CD4-positive, alpha-beta T cell treated with Interleukin-1 beta for 1 hour (primary cell): ENCODE data around the gene TXNIP.

ENCODE experiments used
- DNase-seq, 2 donors: peaks; one replicate each; pipeline ENCODE4 v3.0.0-alpha.2; 2020 to 2022

The TXNIP gene

GRCh38 chr1:145961425-145962156 lies 34.8 kb downstream of the TXNIP start:
- peak; percentile 31 to 44 for DNase-seq

DNA sequence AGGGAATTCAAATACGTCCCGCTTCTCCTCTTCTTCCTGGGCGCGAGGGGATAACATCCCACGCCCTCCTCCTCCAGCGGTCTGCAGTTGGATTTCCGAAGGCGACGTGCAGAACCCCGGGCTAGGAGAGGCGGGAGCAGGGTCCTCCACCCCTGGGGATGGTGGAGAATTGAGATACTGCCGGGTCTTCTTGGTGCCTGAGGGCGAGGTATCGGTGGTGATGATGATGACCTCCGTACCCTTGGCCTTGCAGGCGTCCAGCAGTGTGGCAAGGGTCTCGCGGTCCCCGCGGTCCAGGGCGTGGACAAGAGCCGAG lies 35.3 kb downstream of the TXNIP start:
- DNase-seq = no peak

GRCh38 chr1:145960468-145961108 lies 35.8 kb downstream of the TXNIP start:
- peak; percentile 51 to 58 for DNase-seq

DNA sequence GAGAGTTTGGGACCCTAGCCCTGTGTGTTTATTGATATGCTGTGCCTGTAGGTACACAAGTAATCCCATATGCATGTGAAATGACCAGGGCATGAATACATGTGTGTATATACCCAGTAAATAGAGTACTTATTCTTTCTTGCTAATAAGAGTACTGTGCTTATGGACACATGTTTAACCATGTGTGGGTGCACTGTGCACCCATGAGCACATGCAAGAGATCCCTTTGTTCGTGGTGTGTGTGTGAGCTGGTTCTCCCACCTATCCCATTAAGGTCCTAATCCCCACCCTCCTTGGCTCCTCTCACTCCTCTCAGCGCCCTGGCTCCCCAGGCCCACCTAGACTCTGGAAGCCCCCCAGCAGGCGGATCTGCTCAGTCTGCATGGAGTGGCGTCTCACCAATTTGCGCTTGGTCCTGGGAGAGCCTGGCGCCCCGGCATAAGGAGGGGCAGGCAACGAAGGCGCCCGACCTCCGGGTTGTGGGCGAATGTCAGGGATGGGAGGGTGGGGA lies 36.4 kb downstream of the TXNIP start:
- no peak for DNase-seq

DNA sequence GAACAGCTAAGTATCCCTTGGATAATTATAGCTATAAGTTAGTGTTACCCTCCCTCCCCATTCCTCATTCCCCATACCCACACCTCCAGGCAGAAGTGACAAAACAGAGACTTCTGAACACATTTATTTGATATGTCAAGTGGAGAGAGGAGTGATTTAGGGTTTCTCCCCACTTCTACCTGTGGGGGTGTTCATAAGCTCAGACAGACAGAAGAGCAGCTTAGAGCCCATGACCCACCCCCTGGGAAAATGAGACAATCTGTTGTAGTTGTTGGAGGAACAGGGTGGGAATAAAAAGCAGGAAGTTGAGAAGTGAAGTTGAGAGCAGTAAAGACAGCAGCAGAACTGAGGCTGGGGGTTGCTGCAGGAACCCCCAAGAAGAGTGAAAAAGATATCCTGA lies 37.0 kb downstream of the TXNIP start:
- no peak for DNase-seq

DNA sequence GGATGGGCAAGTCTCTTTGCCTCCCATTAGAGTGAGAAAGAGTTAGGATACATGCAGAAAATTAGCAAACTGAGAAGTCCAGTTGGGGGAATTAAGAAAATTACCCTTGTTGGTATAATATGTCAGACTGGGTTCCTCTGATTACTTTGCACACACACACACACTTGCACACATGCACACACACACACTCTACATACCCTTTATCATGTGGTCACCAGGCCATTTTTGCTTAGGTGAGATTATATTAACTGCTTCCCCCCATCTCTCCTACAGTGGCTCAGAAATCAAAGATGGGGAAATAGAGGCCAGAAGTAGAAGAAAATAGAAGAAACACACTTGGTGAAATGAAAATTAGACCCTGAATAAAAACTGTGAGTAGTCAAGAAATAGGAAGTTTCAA lies 37.6 kb downstream of the TXNIP start:
- no peak for DNase-seq

DNA sequence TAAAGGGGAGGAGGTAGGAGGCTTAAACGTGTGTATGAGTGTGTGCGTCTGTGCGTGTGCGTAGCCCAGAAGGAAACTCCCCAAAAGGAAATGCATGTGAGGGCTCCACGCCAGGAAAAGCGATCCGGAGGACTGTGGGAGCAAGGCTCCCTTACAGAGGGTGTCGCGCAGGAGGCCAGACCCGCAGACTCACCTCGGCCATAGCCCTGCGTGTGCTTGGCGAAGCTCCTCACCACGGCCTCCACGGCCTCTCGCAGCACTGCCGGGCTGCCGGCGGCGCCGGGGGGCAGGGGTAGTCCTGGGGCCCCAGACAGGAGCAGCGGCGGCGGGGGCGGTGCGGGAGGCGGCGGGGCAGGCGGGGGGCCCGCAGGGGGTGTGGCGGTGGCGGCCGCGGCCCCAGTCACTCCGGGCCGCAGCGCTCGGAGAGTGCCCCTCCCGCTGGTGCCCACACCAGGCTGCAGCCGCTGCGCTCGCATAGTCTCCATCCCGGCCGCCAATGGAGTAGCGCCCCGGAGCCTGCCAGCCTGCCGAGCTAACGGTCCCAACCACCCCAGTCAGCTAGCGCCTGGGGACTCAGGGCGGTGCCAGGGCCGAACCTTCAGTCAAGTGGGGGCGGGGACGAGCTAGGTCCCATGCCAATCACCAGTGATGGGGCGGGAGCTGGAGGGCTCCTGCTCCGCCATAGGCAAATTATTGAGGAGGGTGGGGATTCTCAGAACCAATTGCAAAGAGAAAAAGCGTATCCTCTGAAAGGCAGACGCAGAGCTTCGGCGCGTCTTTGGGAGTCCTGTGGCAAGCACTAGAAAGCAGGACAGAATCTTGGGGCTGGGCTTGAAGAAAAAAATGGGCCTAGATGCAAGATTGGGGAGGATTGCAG lies 38.7 kb downstream of the TXNIP start, which contains the start of gene LIX1L:
Gene LIX1L, minus strand, starts transcription at position 575 of the 877 bp plus-strand sequence. Its CDS starts 90 bp downstream, at position 485.
- DNase-seq = peak; percentile 94

DNA sequence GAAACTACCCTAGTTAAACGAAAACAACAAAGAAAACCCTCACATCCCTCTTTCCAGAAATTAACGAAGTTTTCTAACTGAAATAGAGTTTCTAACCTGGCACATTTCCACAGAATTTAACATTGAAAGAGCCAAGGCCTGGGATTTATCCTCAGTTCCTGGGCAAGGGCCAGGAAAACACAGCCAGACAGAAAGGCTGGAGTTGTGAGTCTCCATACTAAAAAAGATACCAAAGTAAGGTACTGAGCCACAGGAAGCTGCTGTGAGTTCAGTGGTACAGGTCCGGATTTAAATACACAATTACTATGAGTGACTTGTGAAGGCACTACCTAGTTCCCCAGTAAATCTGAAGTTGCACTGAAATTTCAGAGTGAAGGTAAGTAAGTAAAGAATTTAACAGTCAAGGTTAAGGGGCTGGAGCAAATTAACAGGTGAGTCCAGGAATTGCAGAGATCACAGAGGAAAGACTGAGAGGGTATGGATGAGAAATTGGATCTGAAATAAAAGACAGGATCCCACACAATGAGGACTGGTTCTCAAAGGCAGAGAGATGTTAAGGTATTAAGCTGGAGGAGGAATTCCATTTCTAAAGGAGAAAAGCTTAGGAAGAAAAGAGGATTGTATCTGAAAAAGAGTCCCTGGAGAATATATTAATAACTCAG lies 39.5 kb downstream of the TXNIP start:
- peak in 1 of 2 donors; percentile 33 for DNase-seq

DNA sequence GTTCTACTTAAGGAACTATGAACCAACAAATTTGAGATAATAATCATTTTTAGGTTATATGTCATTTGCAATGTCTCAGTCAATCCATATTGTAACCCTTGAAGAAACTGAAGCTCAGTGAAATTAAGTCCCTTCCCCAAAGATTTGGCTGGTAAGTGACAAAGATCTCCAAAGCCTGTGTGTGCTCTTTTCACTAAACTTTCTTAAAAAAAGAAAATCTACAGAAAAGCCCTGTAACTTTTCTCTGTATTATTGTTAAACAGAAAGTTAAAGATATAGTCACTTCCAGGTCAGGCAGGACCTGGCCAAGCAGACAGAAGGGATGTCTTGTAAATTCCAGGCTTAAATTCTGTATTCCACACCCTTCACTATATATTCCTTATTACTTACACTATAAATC lies 40.0 kb downstream of the TXNIP start:
- DNase-seq = no peak

GRCh38 chr1:145955436-145955835 lies 40.9 kb downstream of the TXNIP start:
- no peak for DNase-seq

DNA sequence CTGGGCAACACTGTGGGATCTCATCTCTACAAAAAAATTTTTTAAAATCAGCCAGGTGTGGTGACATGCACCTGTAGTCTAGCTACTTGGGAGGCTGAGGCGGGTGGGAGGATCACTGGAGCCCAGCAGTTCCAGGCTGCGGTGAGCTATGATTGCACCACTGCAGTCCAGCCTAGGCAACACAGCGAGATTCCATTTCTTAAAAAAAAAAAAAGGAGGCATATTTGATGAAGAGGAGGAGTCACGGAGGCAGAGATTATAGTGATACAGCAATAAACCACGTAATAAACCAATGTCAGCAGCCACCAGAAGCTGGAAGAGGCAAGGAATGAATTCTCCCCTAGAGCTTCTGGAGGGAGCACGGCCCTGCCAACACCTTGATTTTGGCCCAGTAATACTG lies 42.5 kb downstream of the TXNIP start:
- no peak for DNase-seq

DNA sequence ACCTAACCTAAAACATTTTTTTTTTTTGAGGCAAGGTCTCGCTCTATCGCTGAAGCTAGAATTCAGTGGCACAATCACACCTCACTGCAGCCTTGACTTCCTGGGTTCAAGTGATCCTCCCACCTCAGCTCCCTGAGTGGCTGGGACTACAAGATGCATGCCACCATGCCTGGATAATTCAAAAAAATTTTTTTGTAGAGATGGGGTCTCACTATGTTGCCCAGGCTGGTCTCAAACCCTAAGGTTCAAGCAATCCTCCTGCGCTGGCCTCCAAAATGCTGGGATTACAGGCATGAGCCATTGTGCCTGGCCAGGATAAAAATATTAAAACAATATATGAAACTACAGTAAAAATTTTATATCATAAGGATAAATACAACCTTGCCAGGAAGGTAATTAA lies 43.5 kb downstream of the TXNIP start:
- DNase-seq = no peak

DNA sequence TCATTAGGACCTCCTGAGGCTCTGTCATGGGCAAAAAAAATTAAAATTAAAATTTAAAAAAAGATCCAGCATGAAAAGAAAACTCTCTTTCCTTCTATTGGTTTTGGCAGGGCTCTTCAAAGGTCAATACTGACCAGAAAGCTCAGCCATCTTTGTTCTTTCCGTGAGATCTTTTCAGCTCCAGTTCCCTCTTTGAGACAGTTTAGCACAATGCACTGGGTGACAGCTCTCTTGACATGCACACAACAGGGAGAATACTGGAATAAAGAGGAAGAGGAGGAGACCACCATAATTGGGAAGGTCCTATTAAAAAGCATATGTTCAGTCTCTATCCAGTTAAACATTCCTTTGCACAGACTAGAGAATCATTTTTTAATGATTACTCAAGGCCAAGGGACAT lies 44.9 kb downstream of the TXNIP start:
- DNase-seq = no peak

DNA sequence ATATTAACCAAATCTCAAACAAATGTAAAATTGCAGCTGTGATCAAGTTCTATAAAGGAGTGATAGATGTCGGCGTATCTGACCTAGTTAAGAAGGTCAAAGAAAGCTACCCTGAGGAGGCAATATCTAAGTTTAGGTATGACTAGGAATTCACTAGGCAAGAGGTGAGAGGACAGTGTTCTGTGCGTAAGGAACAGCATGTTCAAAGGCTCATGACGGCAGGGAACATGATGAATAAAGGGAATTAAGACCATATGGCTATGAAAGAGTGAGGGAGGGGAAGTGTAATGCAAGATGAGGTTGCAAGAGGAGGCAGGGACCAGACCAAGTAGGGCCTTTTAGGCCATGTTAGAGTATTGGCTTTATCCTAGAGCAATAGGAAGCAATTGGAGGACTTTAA lies 47.2 kb downstream of the TXNIP start:
- DNase-seq = no peak

GRCh38 chr1:145947551-145947950 lies 48.8 kb downstream of the TXNIP start:
- no peak for DNase-seq

- no peak for DNase-seq
Measured at GRCh38 chr1:145946477-145946986, 49.8 kb downstream of the TXNIP start.

GRCh38 chr1:145944532-145944931 lies 51.8 kb downstream of the TXNIP start:
- no peak for DNase-seq

DNA sequence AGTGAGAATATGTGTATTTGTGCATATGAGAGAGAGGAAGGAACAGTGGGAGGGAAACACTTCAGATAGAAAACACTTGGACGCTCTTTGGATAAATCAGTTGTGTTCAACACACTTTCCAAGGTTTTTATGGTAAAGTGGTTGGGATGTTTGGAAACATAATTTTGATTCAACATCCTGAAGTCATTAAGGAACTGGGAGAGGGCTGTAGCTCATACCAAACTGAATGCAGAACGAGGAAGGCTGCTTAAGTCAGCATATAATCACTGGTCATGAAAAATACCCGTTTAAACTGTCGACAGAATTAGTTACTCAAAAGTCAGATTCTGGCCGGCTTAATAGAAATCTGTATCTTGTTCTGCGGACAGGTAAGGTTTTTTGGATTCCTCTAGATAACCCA lies 53.5 kb downstream of the TXNIP start:
- DNase-seq = no peak
